ENCODE data around the gene GRID1.

Gene GRID1

DNA sequence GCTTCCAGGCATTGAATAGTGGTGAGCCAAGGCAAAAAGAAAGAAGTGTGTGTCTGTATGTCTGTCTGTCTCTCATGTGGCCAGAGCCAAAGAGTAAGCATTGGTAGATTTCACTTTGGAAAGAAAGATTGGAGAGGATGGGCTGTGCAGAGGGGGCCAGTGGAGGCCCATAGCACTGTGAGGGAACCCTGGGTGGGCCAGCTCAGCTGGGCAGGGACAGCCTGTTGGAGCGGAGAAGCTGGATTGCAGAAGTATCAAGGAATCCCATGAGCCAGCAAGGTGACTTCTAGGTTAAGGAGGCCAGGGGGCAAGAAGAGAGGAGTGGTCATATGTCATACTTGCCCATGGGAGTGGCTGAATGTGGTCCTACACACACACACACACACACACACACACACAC lies 1.5 kb upstream of the GRID1 start:
- DNase-seq = no peak

GRCh38 chr10:86367152-86367951 lies 757 bp upstream of the GRID1 start:
- DNase-seq = no peak

DNA sequence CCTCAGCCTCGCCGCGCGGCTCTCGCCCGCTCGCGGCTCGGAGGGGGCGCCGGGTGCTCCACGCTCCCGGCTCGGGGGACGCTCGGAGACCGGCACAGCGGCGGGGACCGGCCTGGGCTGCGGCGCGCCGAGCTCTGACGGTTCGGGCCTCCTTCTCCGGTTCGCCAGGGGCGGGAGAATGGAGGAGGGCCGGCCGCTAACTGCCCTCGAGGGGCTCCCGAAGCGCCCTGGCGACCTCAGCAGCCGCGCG lies 232 bp upstream of the GRID1 start:
- DNase-seq = no peak

DNA sequence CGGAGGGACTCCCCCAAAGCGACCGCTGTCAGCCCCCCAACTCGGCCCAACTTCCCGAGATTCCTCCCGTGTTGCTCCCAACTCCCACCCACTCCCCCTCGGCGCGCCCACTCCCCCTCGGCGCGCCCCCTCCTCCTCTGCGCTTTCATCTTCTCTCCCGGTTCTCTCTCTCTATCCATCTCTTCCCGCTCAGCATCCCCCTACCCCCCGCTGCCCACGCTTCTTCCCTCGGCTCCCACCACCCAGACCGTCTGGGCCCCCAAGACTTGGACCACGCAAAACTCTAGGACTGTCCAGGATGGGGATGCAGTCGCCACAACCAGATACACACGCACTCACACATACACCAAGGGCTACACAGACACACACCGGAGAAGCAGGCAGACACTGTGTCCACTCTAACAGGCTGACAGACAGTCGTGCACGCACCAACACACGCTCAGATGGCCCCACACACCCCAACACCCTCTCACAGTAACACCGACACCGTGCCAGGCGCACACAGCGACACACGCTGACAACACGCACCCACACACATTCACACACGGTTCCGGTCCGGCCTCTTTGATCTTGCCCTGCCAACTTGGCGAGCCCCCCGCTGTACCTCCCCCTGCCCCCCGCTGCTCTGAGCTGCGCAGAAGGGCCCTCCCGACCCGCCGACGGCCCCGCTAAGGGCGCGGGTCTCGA lies 1.1 kb downstream of the GRID1 start:
- DNase-seq = no peak

DNA sequence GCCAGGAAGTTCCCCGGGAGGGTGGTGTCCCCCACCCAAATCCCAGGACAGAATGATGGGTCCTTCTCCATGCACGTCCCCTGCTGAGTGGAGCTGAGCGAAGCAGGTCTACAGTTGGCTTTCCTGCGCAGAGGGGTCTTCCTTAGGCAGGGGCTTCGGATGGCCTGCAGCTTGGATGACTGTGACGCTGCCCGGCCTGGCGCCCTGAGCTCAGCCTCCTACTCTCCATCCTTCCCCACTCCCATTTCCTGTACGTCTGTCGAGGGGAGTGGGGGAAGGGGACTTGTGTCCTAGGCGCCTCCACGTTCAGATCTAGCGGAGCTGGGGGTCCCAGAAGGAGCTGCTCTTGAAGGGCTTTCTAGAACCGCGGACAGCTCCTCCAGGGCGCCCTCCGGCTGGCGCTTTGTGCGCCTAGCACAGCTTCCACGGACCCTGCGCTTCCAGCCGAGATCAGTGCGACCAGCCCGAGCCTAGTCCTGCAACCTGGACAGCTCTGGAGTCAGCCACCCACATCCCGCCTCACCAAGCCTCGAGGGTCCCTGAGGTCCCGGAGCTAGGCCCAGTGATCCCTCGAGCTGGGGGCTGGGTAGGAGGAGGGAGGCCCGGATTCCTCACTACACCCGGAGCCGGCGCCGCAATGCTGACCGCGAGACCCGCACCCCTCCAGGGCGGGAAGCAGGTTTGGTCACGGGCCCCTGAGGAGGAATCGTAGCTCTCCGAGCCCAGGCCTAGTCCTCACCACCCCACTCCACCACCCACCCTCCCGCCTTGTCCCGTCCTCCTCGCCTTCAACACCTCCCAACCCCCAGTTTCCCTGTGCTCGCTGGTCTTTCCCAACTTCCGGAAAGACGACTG lies 1.9 kb downstream of the GRID1 start:
- DNase-seq = no peak

GRCh38 chr10:86363833-86364490 lies 2.6 kb downstream of the GRID1 start:
- no peak for DNase-seq

- DNase-seq = no peak
These were observed 3.3 kb downstream of the GRID1 start for GRCh38 chr10:86363184-86363832.

- DNase-seq = no peak
These were observed 3.9 kb downstream of the GRID1 start for GRCh38 chr10:86362586-86363183.

DNA sequence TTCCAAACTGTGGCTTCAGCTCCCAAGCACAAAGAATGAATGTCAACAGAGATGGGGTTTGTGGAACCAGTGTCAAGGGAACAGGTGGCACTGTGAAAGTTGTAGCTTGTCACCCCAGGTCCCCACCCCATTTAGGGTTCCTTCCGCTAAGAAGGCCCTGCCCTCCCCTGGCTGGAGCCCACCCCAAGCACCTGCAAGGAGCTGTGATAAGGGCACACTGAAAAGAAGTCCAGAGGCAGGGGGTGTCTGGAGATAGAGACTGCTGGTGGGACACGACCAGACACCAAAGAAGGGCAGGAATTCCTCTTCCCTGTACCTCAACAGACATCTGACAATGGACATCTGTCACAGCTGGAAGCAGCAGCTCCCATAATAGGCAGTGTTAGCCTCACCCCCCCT lies 4.5 kb downstream of the GRID1 start:
- DNase-seq = no peak

GRCh38 chr10:86361156-86362128 lies 5.2 kb downstream of the GRID1 start:
- DNase-seq = no peak

DNA sequence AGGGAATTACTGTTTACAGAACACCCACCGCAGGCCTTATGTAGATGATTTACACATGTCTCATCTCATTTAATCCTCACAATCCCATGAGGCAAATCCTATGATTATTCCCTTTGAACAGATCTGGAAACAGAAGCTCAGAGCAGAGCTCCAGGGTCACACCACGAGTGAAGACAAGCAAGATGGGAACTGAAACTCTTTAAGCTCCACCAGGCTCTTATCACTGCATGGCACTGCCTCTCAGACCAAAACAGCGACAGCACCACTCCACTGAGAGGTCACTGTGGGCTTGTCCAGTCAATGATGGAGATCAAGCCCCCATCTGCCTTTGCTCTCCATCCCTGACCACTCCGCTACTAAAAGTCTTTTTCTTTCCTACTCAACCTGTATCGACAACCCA lies 5.9 kb downstream of the GRID1 start:
- DNase-seq = no peak

GRCh38 chr10:86359954-86360353 lies 6.6 kb downstream of the GRID1 start:
- no peak for DNase-seq

- no peak for DNase-seq
These were observed 7.5 kb downstream of the GRID1 start for GRCh38 chr10:86359111-86359510.

DNA sequence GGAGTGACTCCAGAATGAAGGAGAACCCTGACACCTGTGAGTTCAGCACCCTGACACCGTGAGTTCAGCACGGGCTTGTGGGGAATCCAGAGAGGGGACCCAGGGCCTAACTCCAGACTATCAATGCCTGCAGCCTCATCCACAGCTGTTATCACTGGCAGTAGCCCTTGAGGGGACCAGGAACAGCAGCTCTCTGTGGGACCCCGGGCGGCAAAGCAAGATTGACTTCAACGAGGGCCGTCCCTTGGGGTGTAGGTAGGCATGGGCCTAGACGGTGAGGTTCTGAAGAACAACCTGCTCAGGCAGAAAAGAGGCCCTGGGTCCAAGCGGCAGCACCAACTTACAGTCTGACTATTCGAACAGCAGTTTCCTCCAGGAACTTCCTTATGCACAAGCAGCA lies 8.9 kb downstream of the GRID1 start:
- no peak for DNase-seq

GRCh38 chr10:86357041-86357440 lies 9.6 kb downstream of the GRID1 start:
- DNase-seq = no peak

- no peak for DNase-seq
These were observed 10.3 kb downstream of the GRID1 start for GRCh38 chr10:86356296-86356695.

DNA sequence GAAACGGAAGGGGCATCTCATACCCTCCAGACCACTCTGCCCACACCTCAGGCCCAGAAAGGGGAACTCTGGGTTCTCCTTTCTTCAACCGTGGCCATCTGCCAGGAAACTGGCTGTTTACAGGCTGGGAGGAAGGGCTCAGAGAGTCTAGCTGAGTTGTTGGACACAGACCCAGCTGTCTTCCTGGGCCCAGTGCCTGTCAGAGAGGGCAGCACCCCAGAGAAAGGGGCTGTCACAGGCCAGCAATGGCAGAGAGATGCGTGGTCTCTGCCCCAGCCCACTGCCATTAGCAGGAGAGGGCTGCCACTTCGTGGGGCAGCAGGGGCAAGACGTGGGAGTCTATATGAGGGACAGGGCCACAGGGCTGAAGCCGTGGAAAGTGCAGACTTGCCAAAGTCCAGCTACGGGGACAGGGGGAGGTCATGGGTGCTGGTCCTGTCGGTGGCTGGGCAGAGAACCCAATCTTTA lies 11.0 kb downstream of the GRID1 start:
- no peak for DNase-seq

GRCh38 chr10:86354761-86355540 lies 11.6 kb downstream of the GRID1 start:
- DNase-seq = no peak

DNA sequence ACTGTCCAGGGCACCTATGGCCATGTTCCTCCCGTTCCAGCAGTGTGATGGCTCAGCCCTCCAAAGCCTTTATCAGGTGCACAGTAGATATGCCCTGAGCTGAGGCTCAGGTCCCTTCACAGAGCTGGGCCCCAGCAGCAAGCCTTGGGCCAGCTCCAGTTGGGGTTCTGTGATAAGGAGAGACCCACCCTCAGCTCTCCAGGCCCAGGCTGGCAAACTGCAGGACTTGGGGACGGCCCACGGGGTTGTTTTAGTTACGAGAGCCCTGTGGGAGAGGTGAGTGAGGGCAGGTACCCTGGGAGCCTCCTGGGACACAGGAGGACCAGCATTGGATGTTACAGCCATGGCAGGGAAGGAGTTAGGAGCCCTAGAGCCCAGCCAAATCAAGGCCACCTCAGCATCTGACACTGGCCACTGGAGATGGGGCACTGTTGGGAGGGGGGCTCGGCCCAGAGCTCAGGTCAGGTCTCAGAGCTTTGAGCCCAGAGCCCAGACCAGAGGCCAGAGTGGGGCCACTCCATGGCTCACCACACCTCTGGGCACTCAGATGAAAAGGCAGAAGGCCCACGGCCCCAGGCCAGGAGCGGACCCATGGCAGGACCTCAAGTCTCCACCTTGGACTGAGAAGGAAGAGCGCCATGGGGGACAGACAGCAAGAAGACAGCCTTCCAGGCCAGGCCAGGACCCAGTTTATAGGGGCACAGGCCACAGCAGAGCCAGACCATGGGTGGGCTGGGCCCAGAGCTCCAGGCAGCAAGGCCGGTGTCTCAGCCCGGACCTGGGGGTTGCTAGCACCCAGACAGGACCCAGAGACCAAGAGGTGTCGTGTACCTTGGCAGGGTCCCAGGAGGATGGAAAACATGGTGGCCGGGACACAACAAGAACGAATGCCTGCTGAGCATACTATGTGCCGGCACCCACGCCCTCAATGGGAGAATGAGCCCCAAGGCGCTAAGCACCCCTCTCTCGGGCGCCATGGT lies 12.8 kb downstream of the GRID1 start:
- no peak for DNase-seq

All from activated CD4-positive, alpha-beta T cell treated with anti-CD3 and anti-CD28 coated beads for 4 hours (primary cell).